Activated naive CD4-positive, alpha-beta T cell treated with anti-CD3 and anti-CD28 coated beads for 36 hours (primary cell): ENCODE data around the gene CPLX3. TPM values are rescaled to one million over a fixed set of nuclear protein-coding genes. Genes with fewer than 3 reads are reported as not detected.

Experiments
- CTCF ChIA-PET: fragments of 350-600 bp; sonication (Branson Sonifier 250); formaldehyde crosslinking; loops from one replicate; lab custom pipeline; 2021; ENCODE audit warnings: antibody characterized with exemption; lab: Charles Lee
- DNase-seq: peaks from one replicate; pipeline ENCODE4 v3.0.0-alpha.2; 2020
- H3K27ac Mint-ChIP-seq: one replicate; pipeline ENCODE4 v1.8.0; 2021; ENCODE audit warnings: mild to moderate bottlenecking, mixed read lengths
- H3K27me3 Mint-ChIP-seq: one replicate; pipeline ENCODE4 v1.8.0; 2021; ENCODE audit warnings: low read depth, mixed read lengths
- H3K36me3 Mint-ChIP-seq: one replicate; pipeline ENCODE4 v1.8.0; 2021; ENCODE audit warnings: low read depth, mixed read lengths
- H3K4me1 Mint-ChIP-seq: one replicate; pipeline ENCODE4 v1.8.0; 2021; ENCODE audit warnings: low read depth, mixed read lengths
- H3K4me3 Mint-ChIP-seq: one replicate; pipeline ENCODE4 v1.8.0; 2021; ENCODE audit warnings: mild to moderate bottlenecking, moderate library complexity, mixed read lengths
- H3K9me3 Mint-ChIP-seq: one replicate; pipeline ENCODE4 v1.8.0; 2021; ENCODE audit warnings: mixed read lengths
- intact Hi-C: fragments of 100-400 bp; cut with micrococcal nuclease; formaldehyde crosslinking; loops from one replicate; pipeline ENCODE4 v1.15.1; 2023
- total RNA-seq, 2 experiments: library from RNA; stranded (reverse); gene quantifications; one replicate each; pipeline ENCODE4 v1.2.3, GENCODE V29; 2021

Gene CPLX3
- total RNA-seq, 2 experiments from 2014 or later = not detected

DNA sequence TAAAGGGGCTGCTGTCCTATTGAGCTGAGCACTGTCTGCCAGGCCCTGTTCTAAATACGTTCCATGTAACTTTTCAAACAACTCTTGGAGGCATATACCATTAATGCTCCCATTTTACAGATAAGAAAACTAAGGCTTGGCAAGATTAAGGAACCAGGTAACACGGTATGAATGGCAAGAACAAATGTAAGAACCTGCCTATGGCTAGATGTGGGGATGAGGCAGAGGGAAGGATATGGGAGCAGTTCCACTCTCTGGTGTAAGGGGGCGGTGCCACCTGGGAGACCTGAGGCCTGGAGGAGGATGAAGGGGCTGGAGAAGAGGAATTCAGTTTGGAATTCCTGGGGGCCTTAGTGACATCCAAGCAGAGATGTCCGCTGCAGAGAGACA is 17.6 kb upstream of the CPLX3 start:
- peaks cover 12% of the 10 kb centered on the region for H3K36me3 Mint-ChIP-seq
- DNase-seq = no peak
- intact Hi-C loops = no loop called here
- H3K9me3 Mint-ChIP-seq = no peaks in the 10 kb centered on the region
- no peak overlapping the region for H3K27ac Mint-ChIP-seq
- H3K4me3 Mint-ChIP-seq = no peak overlapping the region
- no peaks in the 10 kb centered on the region for H3K27me3 Mint-ChIP-seq
- peaks cover 27% of the 10 kb centered on the region for H3K4me1 Mint-ChIP-seq
- CTCF ChIA-PET = interaction anchor here (0.7 to 5.4 kb wide), 6 partner anchors 9 to 174 kb away, joined by 3 to 32 read pairs (median 5); no protein-coding TSS in a partner anchor

DNA sequence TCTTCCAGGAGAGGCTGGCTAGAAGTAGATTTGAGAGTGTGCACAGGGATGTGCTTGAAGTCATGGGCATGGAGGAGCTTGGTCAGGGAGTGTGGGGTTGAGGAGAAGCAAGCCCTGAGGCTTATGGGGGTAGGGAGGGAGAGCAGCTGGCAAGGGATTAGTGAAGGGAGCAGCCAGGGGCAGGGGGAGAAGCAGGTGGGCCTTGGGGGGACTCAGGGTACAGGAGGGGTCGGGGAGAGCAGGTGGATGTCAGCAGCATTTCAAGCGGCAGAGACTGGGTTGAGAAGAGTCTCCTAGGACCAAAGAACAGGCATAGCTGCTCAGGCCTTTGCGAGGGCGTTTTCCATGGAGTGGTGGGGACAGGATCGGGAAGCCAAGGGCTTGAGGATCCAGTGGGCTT is 17.2 kb upstream of the CPLX3 start:
- Mint-ChIP-seq H3K27ac (no peak overlapping the region), H3K4me3 (no peak overlapping the region), H3K36me3 (peaks cover 8% of the 10 kb centered on the region), H3K9me3 (no peaks in the 10 kb centered on the region), H3K4me1 (peaks cover 24% of the 10 kb centered on the region), H3K27me3 (no peaks in the 10 kb centered on the region)
- intact Hi-C loops = no loop called here
- CTCF ChIA-PET = interaction anchor here (0.7 to 5.4 kb wide), 5 partner anchors 10 to 175 kb away, joined by 4 to 32 read pairs (median 6); no protein-coding TSS in a partner anchor
- no peak for DNase-seq

- H3K27me3 Mint-ChIP-seq = no peaks in the 10 kb centered on the region
- H3K9me3 Mint-ChIP-seq = no peaks in the 10 kb centered on the region
- H3K4me3 Mint-ChIP-seq = no peak overlapping the region
- intact Hi-C loops = no loop called here
- H3K27ac Mint-ChIP-seq = no peak overlapping the region
- CTCF ChIA-PET = interaction anchor here (1.8 to 5.4 kb wide), 3 partner anchors 11 to 175 kb away, joined by 4 to 32 read pairs (median 8); no protein-coding TSS in a partner anchor
- peaks cover 21% of the 10 kb centered on the region for H3K4me1 Mint-ChIP-seq
- DNase-seq = no peak
- peaks cover 1% of the 10 kb centered on the region for H3K36me3 Mint-ChIP-seq
Observed at GRCh38 chr15:74809956-74810355, 16.5 kb upstream of the CPLX3 start.

GRCh38 chr15:74812533-74812932 is 13.9 kb upstream of the CPLX3 start, which contains the start of gene LMAN1L:
Gene LMAN1L (plus strand): TSS chr15:74812835. CDS start chr15:74812855, 20 bp downstream.
- intact Hi-C loops = no loop called here
- Mint-ChIP-seq H3K4me3 (no peak within 1 kb of the TSS), H3K9me3 (no peaks in the 10 kb centered on the region), H3K27ac (no peak within 1 kb of the TSS), H3K4me1 (peaks cover 12% of the 10 kb centered on the region), H3K36me3 (no peaks in the 10 kb centered on the region), H3K27me3 (no peaks in the 10 kb centered on the region)
- CTCF ChIA-PET = interaction anchor here (1.0 to 1.3 kb wide), 2 partner anchors 13 to 89 kb away, joined by 3 to 4 read pairs; no protein-coding TSS in a partner anchor
- no peak for DNase-seq

- no peak overlapping the region for H3K4me3 Mint-ChIP-seq
- no peaks in the 10 kb centered on the region for H3K27me3 Mint-ChIP-seq
- no peak overlapping the region for H3K27ac Mint-ChIP-seq
- H3K9me3 Mint-ChIP-seq = no peaks in the 10 kb centered on the region
- CTCF ChIA-PET = interaction anchor here (0.7 to 1.1 kb wide), 3 partner anchors 16 to 187 kb away, joined by 3 to 7 read pairs (median 4); no protein-coding TSS in a partner anchor
- intact Hi-C loops = no loop called here
- DNase-seq = no peak
- no peaks in the 10 kb centered on the region for H3K36me3 Mint-ChIP-seq
- peaks cover 5% of the 10 kb centered on the region for H3K4me1 Mint-ChIP-seq
Observed at GRCh38 chr15:74815121-74815934, 11.1 kb upstream of the CPLX3 start.

DNA sequence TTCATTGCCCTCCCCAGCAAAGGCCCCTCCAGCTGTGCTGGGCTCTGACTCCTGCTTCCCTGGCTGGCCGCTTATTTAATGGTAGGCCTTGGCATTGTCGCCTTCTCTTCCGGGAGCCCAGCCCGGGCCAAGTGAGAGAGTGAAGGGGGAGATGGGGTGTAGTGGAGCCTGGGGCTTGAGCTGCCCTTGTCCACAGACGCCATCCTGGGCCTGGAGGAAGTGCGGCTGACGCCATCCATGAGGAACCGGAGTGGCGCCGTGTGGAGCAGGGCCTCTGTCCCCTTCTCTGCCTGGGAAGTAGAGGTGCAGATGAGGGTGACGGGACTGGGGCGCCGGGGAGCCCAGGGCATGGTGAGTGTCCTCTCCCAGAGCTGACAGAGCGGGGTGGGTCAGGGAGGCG is 10.5 kb upstream of the CPLX3 start:
- Mint-ChIP-seq H3K4me1 (peaks cover 5% of the 10 kb centered on the region), H3K27me3 (no peaks in the 10 kb centered on the region), H3K4me3 (no peak overlapping the region), H3K9me3 (no peaks in the 10 kb centered on the region), H3K36me3 (no peaks in the 10 kb centered on the region), H3K27ac (no peak overlapping the region)
- CTCF ChIA-PET = interaction anchor here (0.7 to 1.0 kb wide), 2 partner anchors 15 to 187 kb away, joined by 3 to 4 read pairs; no protein-coding TSS in a partner anchor
- intact Hi-C loops = no loop called here
- no peak for DNase-seq

DNA sequence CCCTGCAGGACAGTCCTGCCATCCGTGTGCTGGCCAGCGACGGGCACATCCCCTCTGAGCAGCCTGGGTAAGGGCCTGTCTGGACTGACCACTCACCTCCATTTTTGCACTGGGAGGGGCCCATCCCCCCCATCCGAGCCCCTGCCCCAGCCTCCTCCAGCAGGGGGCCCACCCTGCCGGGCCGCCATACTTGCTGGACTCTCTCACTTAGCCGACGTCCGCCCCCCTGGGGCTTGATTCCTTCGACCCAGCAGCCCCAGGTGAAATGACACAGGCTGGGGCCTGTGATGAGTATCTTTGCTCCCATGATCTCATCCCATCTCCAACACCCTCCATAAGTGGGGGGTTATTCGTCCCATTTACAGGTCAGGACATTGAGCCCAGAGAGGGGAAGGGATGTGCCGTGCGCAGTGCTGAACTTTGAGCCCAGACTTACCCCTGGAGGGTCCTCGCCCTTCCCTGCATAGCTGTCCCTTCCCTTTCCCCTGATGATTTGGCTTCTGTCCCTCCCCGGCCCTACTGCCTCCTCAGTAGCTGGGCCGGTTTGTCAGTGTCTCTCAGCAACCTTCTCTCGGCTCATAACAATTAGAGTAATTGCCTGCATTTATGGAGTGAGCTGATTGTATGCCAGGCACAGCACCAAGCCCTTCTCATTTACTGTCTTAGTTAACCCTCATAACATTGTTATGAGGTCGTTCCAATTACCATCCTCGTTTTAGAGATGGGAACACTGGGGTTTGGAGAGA is 9.6 kb upstream of the CPLX3 start:
- H3K36me3 Mint-ChIP-seq = no peaks in the 10 kb centered on the region
- H3K4me3 Mint-ChIP-seq = no peak overlapping the region
- peaks cover 5% of the 10 kb centered on the region for H3K4me1 Mint-ChIP-seq
- intact Hi-C loops = no loop called here
- no peaks in the 10 kb centered on the region for H3K9me3 Mint-ChIP-seq
- CTCF ChIA-PET = interaction anchor here (0.6 kb wide), 1 partner anchor 252 kb away, joined by 3 read pairs; no protein-coding TSS in a partner anchor
- no peak overlapping the region for H3K27ac Mint-ChIP-seq
- H3K27me3 Mint-ChIP-seq = no peaks in the 10 kb centered on the region
- DNase-seq = no peak

GRCh38 chr15:74817370-74817737 is 9.1 kb upstream of the CPLX3 start:
- H3K9me3 Mint-ChIP-seq = no peaks in the 10 kb centered on the region
- no peak overlapping the region for H3K4me3 Mint-ChIP-seq
- CTCF ChIA-PET = interaction anchor here (0.6 kb wide), 1 partner anchor 252 kb away, joined by 3 read pairs; no protein-coding TSS in a partner anchor
- no peaks in the 10 kb centered on the region for H3K36me3 Mint-ChIP-seq
- no peak for DNase-seq
- H3K4me1 Mint-ChIP-seq = peaks cover 5% of the 10 kb centered on the region
- intact Hi-C loops = no loop called here
- H3K27ac Mint-ChIP-seq = no peak overlapping the region
- H3K27me3 Mint-ChIP-seq = no peaks in the 10 kb centered on the region

DNA sequence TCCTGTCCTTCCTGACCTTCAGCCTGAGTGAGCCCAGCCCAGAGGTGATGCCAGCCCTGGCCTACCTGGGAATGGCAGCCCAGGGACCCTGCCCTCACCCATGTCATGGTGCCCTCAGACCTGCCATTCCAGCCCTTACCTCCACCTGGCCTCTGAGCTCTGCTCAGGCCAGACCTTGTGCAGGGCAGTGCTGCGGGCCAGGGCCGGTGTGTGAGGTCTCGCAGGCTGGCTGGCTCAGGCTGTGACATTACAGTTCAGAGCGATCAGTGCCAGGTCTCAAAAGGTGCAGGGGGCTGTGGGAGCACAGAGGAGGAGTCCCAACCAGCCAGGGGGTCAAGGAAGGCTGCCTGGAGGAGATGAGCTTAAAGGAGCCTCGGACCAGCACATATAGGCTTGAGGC is 6.4 kb upstream of the CPLX3 start:
- no peaks in the 10 kb centered on the region for H3K36me3 Mint-ChIP-seq
- no peaks in the 10 kb centered on the region for H3K9me3 Mint-ChIP-seq
- H3K4me3 Mint-ChIP-seq = no peak overlapping the region
- CTCF ChIA-PET = interaction anchor here (0.6 to 1.4 kb wide), 2 partner anchors 14 to 213 kb away, joined by 4 to 6 read pairs; no protein-coding TSS in a partner anchor
- no peaks in the 10 kb centered on the region for H3K27me3 Mint-ChIP-seq
- no peak overlapping the region for H3K27ac Mint-ChIP-seq
- intact Hi-C loops = no loop called here
- no peak for DNase-seq
- H3K4me1 Mint-ChIP-seq = peaks cover 5% of the 10 kb centered on the region

- no peaks in the 10 kb centered on the region for H3K36me3 Mint-ChIP-seq
- no peak for DNase-seq
- intact Hi-C loops = no loop called here
- no peaks in the 10 kb centered on the region for H3K27me3 Mint-ChIP-seq
- H3K27ac Mint-ChIP-seq = no peak overlapping the region
- H3K4me1 Mint-ChIP-seq = peaks cover 5% of the 10 kb centered on the region
- H3K9me3 Mint-ChIP-seq = no peaks in the 10 kb centered on the region
- CTCF ChIA-PET = interaction anchor here (1.4 kb wide), 1 partner anchor 12 kb away, joined by 4 read pairs; no protein-coding TSS in a partner anchor
- no peak overlapping the region for H3K4me3 Mint-ChIP-seq
Observed at GRCh38 chr15:74821091-74821789, 5.2 kb upstream of the CPLX3 start.

- no peaks in the 10 kb centered on the region for H3K9me3 Mint-ChIP-seq
- intact Hi-C loops = no loop called here
- H3K4me1 Mint-ChIP-seq = peaks cover 5% of the 10 kb centered on the region
- no peaks in the 10 kb centered on the region for H3K36me3 Mint-ChIP-seq
- no peak for DNase-seq
- H3K4me3 Mint-ChIP-seq = no peak overlapping the region
- H3K27me3 Mint-ChIP-seq = peaks cover 3% of the 10 kb centered on the region
- CTCF ChIA-PET = no interaction called here
- no peak overlapping the region for H3K27ac Mint-ChIP-seq
Observed at GRCh38 chr15:74821790-74822158, 4.7 kb upstream of the CPLX3 start.

DNA sequence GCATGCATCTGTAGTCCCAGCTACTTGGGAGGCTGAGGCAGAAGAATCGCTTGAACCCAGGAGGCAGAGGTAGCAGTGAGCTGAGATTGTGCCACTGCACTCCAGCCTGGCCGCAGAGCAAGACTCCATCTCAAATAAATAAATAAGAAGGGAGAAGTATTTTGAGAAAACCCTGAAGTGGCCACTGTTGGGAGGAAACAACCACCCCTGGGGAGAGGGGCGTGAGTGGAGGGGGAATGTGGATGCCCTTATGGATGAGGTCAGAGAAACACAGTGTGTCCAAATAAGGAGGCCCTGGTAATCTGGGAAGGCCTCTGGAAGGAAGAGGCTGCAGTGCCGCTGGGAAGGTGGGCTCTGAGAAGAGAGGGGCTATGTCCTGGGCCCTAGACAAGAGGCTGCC is 4.2 kb upstream of the CPLX3 start:
- Mint-ChIP-seq H3K27ac (no peak overlapping the region), H3K4me3 (no peak overlapping the region), H3K9me3 (no peaks in the 10 kb centered on the region), H3K36me3 (no peaks in the 10 kb centered on the region), H3K4me1 (peaks cover 5% of the 10 kb centered on the region), H3K27me3 (peaks cover 8% of the 10 kb centered on the region)
- CTCF ChIA-PET = no interaction called here
- DNase-seq = no peak
- intact Hi-C loops = no loop called here
